HUES48 (cell line): ENCODE data around the gene EIF1AX.

Experiments
- H3K27ac ChIP-seq: one replicate; pipeline ENCODE4 v1.7.0; 2013; ENCODE audit warnings: low read depth, low read length, inconsistent platforms
- H3K27me3 ChIP-seq: 2 replicates; pipeline ENCODE4 v1.6.1; 2013; ENCODE audit warnings: mild to moderate bottlenecking, low read length; ENCODE audit not compliant: control insufficient read depth, insufficient read depth
- H3K36me3 ChIP-seq: 2 replicates; pipeline ENCODE4 v1.6.1; 2013; ENCODE audit warnings: low read length; ENCODE audit not compliant: control insufficient read depth, insufficient read depth
- H3K4me1 ChIP-seq: 2 replicates; pipeline ENCODE4 v1.6.1; 2013; ENCODE audit warnings: mild to moderate bottlenecking, low read length; ENCODE audit not compliant: control insufficient read depth, insufficient read depth
- H3K4me3 ChIP-seq: 2 replicates; pipeline ENCODE4 v1.5.1; 2013; ENCODE audit warnings: mild to moderate bottlenecking, low read depth, low read length
- H3K9ac ChIP-seq: 2 replicates; pipeline ENCODE4 v1.6.1; 2013; ENCODE audit warnings: mild to moderate bottlenecking, low read depth, low read length, moderate library complexity
- H3K9me3 ChIP-seq: 2 replicates; pipeline ENCODE4 v1.6.1; 2013; ENCODE audit warnings: low read length; ENCODE audit not compliant: control insufficient read depth, insufficient read depth

Gene EIF1AX

GRCh38 chrX:20089845-20090244 is 51.8 kb downstream of the EIF1AX start:
- no peaks in the 10 kb centered on the region for H3K9me3 ChIP-seq
- no peaks in the 10 kb centered on the region for H3K36me3 ChIP-seq
- no peak overlapping the region for H3K4me3 ChIP-seq
- H3K9ac ChIP-seq: no peak overlapping the region
- H3K4me1 ChIP-seq: no peaks in the 10 kb centered on the region
- no peak overlapping the region for H3K27ac ChIP-seq
- no peaks in the 10 kb centered on the region for H3K27me3 ChIP-seq

GRCh38 chrX:20080277-20080676 is 61.4 kb downstream of the EIF1AX start:
- Histone ChIP-seq H3K4me3 (no peak overlapping the region), H3K27ac (no peak overlapping the region), H3K4me1 (no peaks in the 10 kb centered on the region), H3K9ac (no peak overlapping the region), H3K36me3 (no peaks in the 10 kb centered on the region), H3K9me3 (no peaks in the 10 kb centered on the region), H3K27me3 (no peaks in the 10 kb centered on the region)
